Ascending aorta (tissue), 2 donors: Measurements from ENCODE around the gene OR10S1. TPM values are rescaled to one million over a fixed set of nuclear protein-coding genes. Genes with fewer than 3 reads are reported as not detected.

Experiments
- DNase-seq, 2 donors: peaks; one replicate each; pipeline ENCODE4 v3.0.0-alpha.2; 2019; ENCODE audit warnings: low spot score in 2 of 2
- H3K27ac ChIP-seq, 2 donors: fragments of 200-600 bp; sonication (generic); one replicate each; pipeline ENCODE4 v1.5.1; 2016 to 2017; ENCODE audit warnings: mild to moderate bottlenecking in 1 of 2
- H3K27me3 ChIP-seq: fragments of 200-600 bp; sonication (generic); one replicate; pipeline ENCODE4 v1.5.1; 2017
- H3K36me3 ChIP-seq, 2 donors: fragments of 200-600 bp; sonication (generic); one replicate each; pipeline ENCODE4 v1.5.1; 2016
- H3K4me1 ChIP-seq, 2 donors: fragments of 200-600 bp; sonication (generic); one replicate each; pipeline ENCODE4 v1.5.1; 2016 to 2017; ENCODE audit warnings: mild to moderate bottlenecking in 1 of 2
- H3K4me3 ChIP-seq, 2 donors: fragments of 200-600 bp; sonication (generic); one replicate each; pipeline ENCODE4 v1.5.1; 2016 to 2017; ENCODE audit warnings: mild to moderate bottlenecking in 1 of 2
- H3K9me3 ChIP-seq, 2 donors: fragments of 200-600 bp; sonication (generic); one replicate each; pipeline ENCODE4 v1.5.1; 2016
- intact Hi-C: fragments of 100-400 bp; cut with DNase I; formaldehyde crosslinking; loops from one replicate; pipeline ENCODE4 v1.15.1; 2023
- total RNA-seq: library from RNA; depleted of rRNA; stranded (reverse); fragments of >200 nt; gene quantifications from one replicate; pipeline ENCODE4 v1.1.0, GENCODE V29; 2016
- TF ChIP-seq, protein P1 (sequence below), 3 experiments: fragments of 200-600 bp in 2 of 3; fragments of 450-650 bp in 1 of 3; sonication (generic) in 2 of 3; IDR thresholded peaks; one replicate each; pipeline ENCODE4 v1.5.1; 2016 to 2019; ENCODE audit warnings: antibody characterized with exemption in 3 of 3, mild to moderate bottlenecking in 1 of 3, moderate library complexity in 1 of 3

The OR10S1 gene
- total RNA-seq, 1 donor from 2014 or later: not detected

- no peak overlapping the region for H3K4me3 ChIP-seq
- intact Hi-C loops: no loop called here
- no peak overlapping the region for H3K27ac ChIP-seq
- TF ChIP-seq, protein P1, sequence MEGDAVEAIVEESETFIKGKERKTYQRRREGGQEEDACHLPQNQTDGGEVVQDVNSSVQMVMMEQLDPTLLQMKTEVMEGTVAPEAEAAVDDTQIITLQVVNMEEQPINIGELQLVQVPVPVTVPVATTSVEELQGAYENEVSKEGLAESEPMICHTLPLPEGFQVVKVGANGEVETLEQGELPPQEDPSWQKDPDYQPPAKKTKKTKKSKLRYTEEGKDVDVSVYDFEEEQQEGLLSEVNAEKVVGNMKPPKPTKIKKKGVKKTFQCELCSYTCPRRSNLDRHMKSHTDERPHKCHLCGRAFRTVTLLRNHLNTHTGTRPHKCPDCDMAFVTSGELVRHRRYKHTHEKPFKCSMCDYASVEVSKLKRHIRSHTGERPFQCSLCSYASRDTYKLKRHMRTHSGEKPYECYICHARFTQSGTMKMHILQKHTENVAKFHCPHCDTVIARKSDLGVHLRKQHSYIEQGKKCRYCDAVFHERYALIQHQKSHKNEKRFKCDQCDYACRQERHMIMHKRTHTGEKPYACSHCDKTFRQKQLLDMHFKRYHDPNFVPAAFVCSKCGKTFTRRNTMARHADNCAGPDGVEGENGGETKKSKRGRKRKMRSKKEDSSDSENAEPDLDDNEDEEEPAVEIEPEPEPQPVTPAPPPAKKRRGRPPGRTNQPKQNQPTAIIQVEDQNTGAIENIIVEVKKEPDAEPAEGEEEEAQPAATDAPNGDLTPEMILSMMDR (IDR thresholded peaks at IDR 0.05): no peak
- H3K36me3 ChIP-seq: no peaks in the 10 kb centered on the region
- no peaks in the 10 kb centered on the region for H3K4me1 ChIP-seq
- H3K27me3 ChIP-seq: no peaks in the 10 kb centered on the region
- H3K9me3 ChIP-seq: no peaks in the 10 kb centered on the region
- no peak for DNase-seq
Observed at GRCh38 chr11:123942413-123942812, 35.2 kb downstream of the OR10S1 start.

GRCh38 chr11:123939317-123939716, 38.3 kb downstream of the OR10S1 start, which contains the start of gene OR4D5:
OR4D5 (plus strand) TSS chr11:123939617; CDS start chr11:123939617, 0 bp downstream.
- H3K9me3 ChIP-seq: no peaks in the 10 kb centered on the region
- TF ChIP-seq, protein P1 (IDR thresholded peaks at IDR 0.05): no peak
- H3K4me1 ChIP-seq: no peaks in the 10 kb centered on the region
- no peaks in the 10 kb centered on the region for H3K36me3 ChIP-seq
- H3K27me3 ChIP-seq: no peaks in the 10 kb centered on the region
- H3K4me3 ChIP-seq: no peak within 1 kb of the TSS
- intact Hi-C loops: no loop called here
- no peak within 1 kb of the TSS for H3K27ac ChIP-seq
- DNase-seq: no peak

Other genes starting within 250 kb of the OR10S1 start
- 2.2 TPM for gene ZNF202, start 236.1 kb downstream of the OR10S1 start, total RNA-seq
- not detected for gene OR6X1, start 223.3 kb downstream of the OR10S1 start, total RNA-seq
- gene OR6M1, start 171.4 kb downstream of the OR10S1 start, total RNA-seq: not detected
- gene TMEM225, start 92.1 kb downstream of the OR10S1 start, total RNA-seq: not detected
- gene OR8D4, start 75.6 kb downstream of the OR10S1 start, total RNA-seq: not detected
- gene OR4D5, start 38.2 kb downstream of the OR10S1 start, total RNA-seq: not detected
- not detected for gene OR6T1, start 33.9 kb downstream of the OR10S1 start, total RNA-seq
- gene OR10G6, start 17.4 kb upstream of the OR10S1 start, total RNA-seq: not detected
- not detected for gene OR10G4, start 35.2 kb upstream of the OR10S1 start, total RNA-seq
- gene OR10G9, start 45.2 kb upstream of the OR10S1 start, total RNA-seq: not detected
- not detected for gene OR10G8, start 49.0 kb upstream of the OR10S1 start, total RNA-seq
- not detected for gene OR10G7, start 63.5 kb upstream of the OR10S1 start, total RNA-seq
- gene VWA5A, start 137.7 kb upstream of the OR10S1 start, total RNA-seq: 7.6 TPM
- gene OR10D3, start 205.6 kb upstream of the OR10S1 start, total RNA-seq: not detected